IPS-NIHi11 (cell line): Measurements from ENCODE around the gene HMGB3.
"Not testable (repeated sequence)": the region's sequence is repeated elsewhere in the genome, so short reads cannot be mapped to it uniquely, and the experiment has no call there.

Experiments used
- DNase-seq: peaks from one replicate; pipeline ENCODE4 v3.0.0; 2012; ENCODE audit warnings: mixed read lengths, low spot score

Gene HMGB3

DNA sequence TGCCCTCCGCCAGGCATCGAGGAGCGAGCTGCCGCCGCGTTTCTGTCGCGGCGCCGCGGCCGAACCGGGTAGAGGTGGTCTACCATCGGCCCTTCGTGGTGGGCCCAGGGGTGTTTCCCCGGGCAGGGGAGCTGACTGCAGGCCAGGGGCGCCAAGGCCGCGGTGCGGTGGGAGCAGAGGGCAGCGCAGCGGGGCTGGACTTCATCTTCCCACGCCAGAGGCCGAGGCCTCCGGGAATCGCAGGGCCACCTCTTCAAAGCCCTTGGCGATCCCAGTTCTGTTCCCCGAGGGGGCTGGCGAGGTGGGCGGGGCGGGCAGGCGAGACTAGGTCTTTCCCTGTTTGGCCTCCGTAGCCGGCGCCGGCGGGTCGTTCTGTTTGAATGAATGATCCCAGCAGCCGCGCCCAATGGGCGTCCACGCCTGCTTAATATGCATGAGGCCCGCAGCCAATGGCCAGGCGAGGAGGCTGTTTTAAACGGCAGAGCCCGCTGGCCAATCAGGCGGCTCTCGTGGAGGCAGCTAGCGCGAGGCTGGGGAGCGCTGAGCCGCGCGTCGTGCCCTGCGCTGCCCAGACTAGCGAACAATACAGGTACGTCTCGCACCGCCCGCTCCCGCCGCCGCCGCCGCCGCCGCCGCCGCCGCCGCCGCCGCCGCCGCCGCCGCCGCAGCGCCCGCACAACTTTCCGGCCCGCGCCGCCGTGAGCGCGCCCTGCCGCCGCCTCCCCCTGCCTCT lies at the start of gene HMGB3:
HMGB3 (plus strand) TSS at position 548 of the 733 bp plus-strand sequence. CDS start 2,265 bp downstream, outside the sequence.
- DNase-seq, result peak; percentile 90

DNA sequence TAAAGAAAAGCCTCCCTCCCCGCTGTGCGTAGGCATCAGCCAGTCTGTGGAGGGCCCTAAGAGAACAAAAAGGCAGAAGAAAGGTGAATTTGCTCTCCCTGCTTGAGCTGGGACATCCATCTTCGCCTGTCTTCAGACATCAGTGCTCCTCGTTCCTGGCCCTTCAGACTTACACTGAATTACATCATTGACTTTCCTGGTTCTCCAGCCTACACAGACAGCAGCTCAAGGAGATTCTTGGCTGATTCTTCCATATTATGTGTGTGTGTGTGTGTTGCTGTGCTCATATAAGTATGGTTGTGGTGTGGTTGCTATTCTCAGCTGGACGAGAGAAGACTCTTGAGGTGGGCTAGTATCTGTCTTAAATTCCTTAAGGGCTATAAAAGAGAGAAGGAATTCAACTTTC lies 49.2 kb upstream of the HMGB3 start:
- DNase-seq, result no peak

GRCh38 chrX:150934453-150934852 lies 48.7 kb upstream of the HMGB3 start:
- no peak for DNase-seq

GRCh38 chrX:150935467-150935866 lies 47.7 kb upstream of the HMGB3 start:
- DNase-seq, result no peak

- DNase-seq, result no peak
These were observed 46.6 kb upstream of the HMGB3 start for GRCh38 chrX:150936556-150936955.

DNA sequence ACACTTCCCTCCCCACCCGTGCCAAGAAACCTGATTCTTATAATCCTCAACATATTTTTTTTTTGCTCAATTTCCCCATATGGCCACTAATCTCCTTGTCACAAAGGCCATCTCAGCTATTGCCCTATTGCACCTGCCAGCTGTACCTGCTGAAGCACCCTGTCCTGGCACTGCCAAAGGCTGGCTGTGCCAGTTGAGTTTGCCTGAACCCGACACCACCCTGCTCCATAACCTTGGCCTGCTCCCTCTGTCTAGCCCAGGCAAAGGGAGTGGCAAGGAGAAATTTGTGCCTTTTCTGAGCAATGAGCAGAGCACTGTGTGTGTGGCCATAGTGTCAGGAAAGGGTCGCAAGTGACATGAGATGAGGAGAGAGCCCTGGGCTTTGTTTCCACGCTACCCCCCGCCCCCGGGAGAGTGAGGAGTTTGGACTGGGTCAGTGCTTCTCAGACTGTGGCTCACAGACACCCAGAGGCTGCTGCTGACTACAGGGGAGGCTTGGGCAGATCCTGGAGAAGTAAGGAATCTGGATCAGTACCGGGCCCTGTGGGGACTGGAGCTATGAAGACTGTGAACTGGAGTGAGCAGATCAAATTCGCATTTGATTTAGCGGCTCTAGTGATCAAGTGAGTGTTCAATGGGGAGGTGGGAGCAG lies 42.2 kb upstream of the HMGB3 start:
- no peak for DNase-seq

DNA sequence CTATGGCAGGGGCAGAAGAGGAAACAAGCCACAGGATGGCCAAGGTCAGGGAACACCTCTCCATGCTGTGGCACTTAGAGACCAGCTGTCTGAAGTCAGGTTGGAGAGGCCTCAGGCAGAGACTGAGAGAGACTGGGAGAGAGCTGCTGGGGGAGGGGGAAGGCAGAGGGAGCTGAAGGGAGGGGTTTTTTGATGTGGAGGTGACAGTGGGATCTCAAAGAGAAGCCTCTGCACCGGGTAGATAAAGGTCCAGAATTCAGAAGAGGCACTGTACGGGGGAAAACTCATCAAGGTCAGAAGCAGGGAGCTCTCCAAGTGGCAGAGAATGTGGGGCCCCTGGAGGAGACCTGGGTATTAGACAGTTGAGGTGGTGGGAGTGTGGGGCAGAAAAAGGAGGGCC lies 41.6 kb upstream of the HMGB3 start:
- no peak for DNase-seq

DNA sequence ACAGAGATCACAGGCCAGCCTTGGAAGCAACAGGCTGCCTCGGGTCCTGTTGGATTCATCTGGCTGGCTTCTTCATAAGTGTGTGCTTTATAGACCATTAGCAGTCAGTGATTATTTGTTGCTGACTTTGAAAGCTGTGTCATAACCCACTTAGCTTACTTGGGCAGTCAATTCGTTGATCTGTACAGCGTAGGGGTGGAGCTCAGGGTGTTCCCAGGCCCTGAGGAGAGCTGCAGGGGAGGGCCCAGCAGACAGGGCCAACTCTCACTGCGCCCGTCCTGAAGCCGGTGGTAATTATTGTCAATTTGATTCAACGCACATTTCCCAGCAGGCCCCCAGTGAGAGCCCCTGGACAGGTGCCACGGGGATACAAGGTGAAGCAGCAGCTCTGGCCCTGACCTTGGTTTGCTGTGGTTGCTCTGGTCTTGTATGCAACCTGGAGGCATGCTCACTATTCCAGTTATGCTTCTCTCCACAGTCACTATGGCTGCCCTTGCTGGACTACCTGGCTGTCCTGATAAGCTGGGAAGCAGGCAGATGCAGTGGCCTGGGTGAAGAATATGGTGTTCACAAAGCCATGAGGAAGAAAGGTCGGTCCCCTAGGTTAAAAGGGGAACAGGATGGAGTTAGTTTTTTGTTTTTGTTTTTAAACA lies 40.1 kb upstream of the HMGB3 start:
- DNase-seq, result no peak

GRCh38 chrX:150944233-150944632 lies 38.9 kb upstream of the HMGB3 start:
- DNase-seq, result no peak

GRCh38 chrX:150954951-150955350 lies 28.2 kb upstream of the HMGB3 start:
- DNase-seq, result no peak

GRCh38 chrX:150955590-150955989 lies 27.5 kb upstream of the HMGB3 start:
- DNase-seq, result no peak

DNA sequence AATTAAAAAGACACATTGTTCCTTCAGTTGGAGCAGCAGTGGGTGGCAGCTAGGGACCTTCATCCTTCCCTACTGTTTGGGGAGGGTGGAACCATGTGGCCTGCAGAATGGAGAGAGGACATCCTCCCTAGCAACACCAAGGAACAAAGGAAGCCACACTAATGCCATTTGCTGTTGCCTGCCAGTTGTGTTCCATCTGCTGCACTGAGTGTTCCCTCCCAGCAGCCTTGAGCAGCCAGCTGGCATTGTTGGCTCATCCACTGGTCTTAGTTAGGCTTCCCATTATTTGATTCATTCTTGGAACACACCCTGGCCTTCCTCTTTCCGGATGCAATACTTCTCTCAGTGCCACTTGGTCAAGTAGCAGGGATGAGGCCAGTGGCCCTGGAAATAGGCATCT lies 25.0 kb upstream of the HMGB3 start:
- no peak for DNase-seq

DNA sequence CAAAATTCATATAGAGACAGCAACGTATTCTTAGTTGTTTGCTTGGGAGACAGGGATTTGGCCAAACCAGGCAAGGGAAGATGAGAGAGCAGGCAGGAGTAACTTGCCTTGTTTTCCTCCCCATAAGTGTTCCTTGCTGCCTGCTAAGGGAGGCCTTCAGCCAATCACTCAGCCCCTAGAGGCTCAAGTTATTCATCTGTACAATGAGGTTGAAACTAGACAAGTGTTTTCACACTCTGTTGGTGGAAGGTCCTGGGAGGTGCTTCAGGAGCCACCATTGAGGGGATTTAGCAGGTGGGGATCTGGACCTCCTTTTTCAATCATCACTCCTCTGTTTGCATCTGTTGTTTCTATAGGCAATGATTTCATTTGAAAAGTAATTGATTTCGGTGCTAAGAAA lies 23.6 kb upstream of the HMGB3 start:
- DNase-seq, result no peak

GRCh38 chrX:150961631-150962030 lies 21.5 kb upstream of the HMGB3 start:
- DNase-seq, result no peak

DNA sequence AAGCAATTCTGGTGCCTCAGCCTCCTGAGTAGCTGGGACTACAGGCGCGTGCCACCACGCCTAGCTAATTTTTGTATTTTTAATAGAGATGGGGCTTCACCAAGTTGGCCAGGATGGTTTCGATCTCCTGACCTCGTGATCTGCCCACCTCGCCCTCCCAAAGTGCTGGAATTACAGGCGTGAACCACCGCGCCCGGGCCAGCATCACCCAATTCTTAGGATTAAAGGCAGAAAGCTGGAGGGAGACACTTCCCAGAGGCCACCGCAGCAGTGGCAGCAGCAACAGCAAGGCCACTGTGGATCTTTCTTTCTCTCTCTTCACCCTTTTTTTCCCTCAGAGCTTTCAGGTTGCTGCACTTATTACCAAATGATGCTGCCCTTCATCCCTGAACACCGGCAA lies 18.7 kb upstream of the HMGB3 start:
- DNase-seq, result not testable (repeated sequence)

- DNase-seq, result no peak
These were observed 16.9 kb upstream of the HMGB3 start for GRCh38 chrX:150966235-150966634.

GRCh38 chrX:150966742-150967141 lies 16.4 kb upstream of the HMGB3 start:
- DNase-seq, result no peak

- no peak for DNase-seq
These were observed 15.3 kb upstream of the HMGB3 start for GRCh38 chrX:150967786-150968185.

DNA sequence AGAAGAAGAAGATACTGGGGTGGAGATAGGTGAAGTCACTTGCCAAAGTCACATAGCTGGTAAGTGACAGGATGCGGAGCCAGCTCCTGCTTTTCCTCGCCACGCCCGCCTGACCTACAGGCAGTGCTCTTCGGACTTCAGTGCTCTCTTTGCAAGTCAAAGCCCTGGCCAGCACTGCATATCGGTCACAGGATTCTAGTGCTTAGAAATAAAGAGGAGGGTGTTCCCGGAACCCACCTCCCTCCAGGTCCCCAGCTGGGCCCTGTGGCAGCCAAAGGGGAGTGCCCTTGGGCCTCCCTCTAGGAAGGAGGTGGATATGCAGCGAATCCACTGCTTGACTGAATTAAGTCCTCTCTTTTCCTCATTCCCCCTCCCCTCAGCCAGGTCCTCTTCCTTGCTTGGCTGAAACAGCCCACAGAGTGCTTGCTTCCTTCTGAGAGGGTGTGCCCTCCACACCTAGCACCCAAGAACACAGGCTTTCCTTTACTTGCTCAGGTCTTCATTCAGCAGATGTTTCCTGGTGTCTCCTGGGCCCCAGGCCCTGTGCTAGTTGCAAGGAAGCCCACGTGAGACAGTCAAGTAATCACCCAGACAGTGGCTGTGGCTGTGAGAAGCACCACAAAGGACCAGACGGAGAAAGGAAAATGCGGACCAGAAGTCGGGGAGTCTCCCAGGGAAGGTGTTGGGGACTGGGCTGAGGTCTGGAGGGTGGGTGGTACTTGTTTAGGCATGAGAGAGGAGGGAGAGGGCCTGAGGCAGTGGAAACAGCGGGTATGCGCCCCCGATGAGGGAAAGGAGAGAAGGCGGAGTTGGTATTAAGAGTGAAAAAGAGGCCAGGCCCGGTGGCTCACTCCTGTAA lies 14.0 kb upstream of the HMGB3 start:
- peak; percentile 23 for DNase-seq

GRCh38 chrX:150972450-150972849 lies 10.7 kb upstream of the HMGB3 start:
- DNase-seq, result no peak

DNA sequence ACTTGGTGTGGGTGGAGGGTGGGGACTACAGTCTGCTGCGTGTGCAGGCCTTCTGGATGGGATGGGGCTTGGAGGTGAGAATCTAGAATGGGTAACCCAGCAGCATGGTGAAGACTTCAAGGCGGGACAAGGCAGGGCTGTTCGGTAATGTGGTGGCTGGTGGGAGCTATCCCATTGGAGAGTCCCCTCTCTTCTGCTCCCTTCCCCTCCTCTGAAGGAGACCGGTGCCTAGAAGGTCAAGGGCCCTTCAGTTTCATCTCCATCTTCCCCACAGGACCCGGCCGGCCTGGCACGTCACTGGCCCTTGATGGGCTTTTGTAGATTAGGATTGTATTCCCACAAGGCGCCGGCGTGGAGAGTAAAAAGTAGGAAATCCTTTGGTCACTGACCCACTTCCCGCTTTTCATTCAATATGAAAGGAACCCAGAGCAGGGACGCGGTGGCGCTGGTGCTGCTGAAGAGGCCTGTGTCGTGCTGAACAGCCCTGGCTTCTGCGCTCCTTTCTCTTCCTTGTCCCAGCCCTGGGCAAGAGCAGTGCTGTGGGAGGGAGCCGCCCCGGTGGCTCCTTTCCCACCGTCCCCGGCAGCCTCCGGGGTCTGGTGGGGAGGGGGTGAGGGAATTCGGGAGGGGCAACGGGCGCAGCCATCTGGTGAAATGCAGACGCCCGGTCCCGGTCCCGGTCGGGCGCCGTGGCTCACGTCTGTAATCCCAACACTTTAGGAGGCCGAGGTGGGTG lies 7.3 kb upstream of the HMGB3 start:
- DNase-seq, result no peak
